Peyer's patch (tissue), 4 donors: ENCODE results near the gene TRERF1. TPM values are rescaled to one million over a fixed set of nuclear protein-coding genes. Genes with fewer than 3 reads are reported as not detected.
A peak's percentile ranks its signal among the peaks of the same experiment; 100 is the strongest.

Experiments used
- DNase-seq, 3 donors: peaks; one replicate each; pipeline ENCODE4 v3.0.0-alpha.2; 2017 to 2019
- H3K27ac ChIP-seq, 4 donors: fragments of 200-600 bp; sonication (generic); one replicate each; pipeline ENCODE4 v1.5.1; 2016 to 2019
- H3K27me3 ChIP-seq, 2 donors: fragments of 200-600 bp; sonication (generic); one replicate each; pipeline ENCODE4 v1.5.1; 2019
- H3K36me3 ChIP-seq, 3 donors: fragments of 200-600 bp; sonication (generic); one replicate each; pipeline ENCODE4 v1.5.1; 2016 to 2019
- H3K4me1 ChIP-seq, 4 donors: fragments of 200-600 bp; sonication (generic); one replicate each; pipeline ENCODE4 v1.5.1; 2016 to 2019
- H3K4me3 ChIP-seq, 4 donors: fragments of 200-600 bp; sonication (generic); 1 replicate in 3 of 4; 2 replicates in 1 of 4; pipeline ENCODE4 v1.5.1; 2016 to 2019; ENCODE audit warnings: mild to moderate bottlenecking in 1 of 4
- H3K9me3 ChIP-seq, 4 donors: fragments of 200-600 bp; sonication (generic); one replicate each; pipeline ENCODE4 v1.5.1; 2016 to 2019; ENCODE audit warnings: mild to moderate bottlenecking in 1 of 4
- CTCF ChIP-seq, 6 experiments: fragments of 450-650 bp in 4 of 6; fragments of 200-600 bp in 2 of 6; sonication (generic) in 1 of 6; IDR thresholded peaks; one replicate each; pipeline ENCODE4 v1.5.1; 2017 to 2019; ENCODE audit warnings: antibody characterized with exemption in 6 of 6, mild to moderate bottlenecking in 3 of 6, moderate library complexity in 1 of 6
- POLR2A ChIP-seq, 2 donors: fragments of 450-650 bp; IDR thresholded peaks; one replicate each; pipeline ENCODE4 v1.5.1; 2017; ENCODE audit warnings: antibody characterized with exemption in 2 of 2, mild to moderate bottlenecking in 2 of 2, moderate library complexity in 2 of 2
- total RNA-seq, 4 donors: library from RNA; depleted of rRNA; stranded (reverse); fragments of >200 nt; gene quantifications; one replicate each; pipeline ENCODE4 v1.1.0, GENCODE V29; 2016

The TRERF1 gene
- total RNA-seq, 4 donors from 2014 or later = 4.6 to 28.1 (median 8.5) TPM

- H3K27me3 ChIP-seq = no peaks in the 10 kb centered on the region
- peaks cover 0 to 28% (median 18%) of the 10 kb centered on the region in 4 donors for H3K4me1 ChIP-seq
- DNase-seq = no peak
- no peaks in the 10 kb centered on the region for H3K9me3 ChIP-seq
- H3K27ac ChIP-seq = peak overlapping the region in 1 of 4 donors; percentile 36
- TF ChIP-seq CTCF (IDR thresholded peaks at IDR 0.05) = no peak
- no peak for TF ChIP-seq POLR2A (IDR thresholded peaks at IDR 0.05)
- H3K4me3 ChIP-seq = no peak overlapping the region
- H3K36me3 ChIP-seq = no peaks in the 10 kb centered on the region
Observed at GRCh38 chr6:42392833-42393232, 58.9 kb downstream of the TRERF1 start.

- no peak for TF ChIP-seq CTCF (IDR thresholded peaks at IDR 0.05)
- no peak for TF ChIP-seq POLR2A (IDR thresholded peaks at IDR 0.05)
- no peaks in the 10 kb centered on the region for H3K9me3 ChIP-seq
- DNase-seq = no peak
- H3K36me3 ChIP-seq = no peaks in the 10 kb centered on the region
- peaks cover 0 to 28% (median 18%) of the 10 kb centered on the region in 4 donors for H3K4me1 ChIP-seq
- H3K27me3 ChIP-seq = no peaks in the 10 kb centered on the region
- H3K4me3 ChIP-seq = no peak overlapping the region
- peak overlapping the region; percentile 68 to 77 (median 71) for H3K27ac ChIP-seq
Observed at GRCh38 chr6:42391441-42391840, 60.3 kb downstream of the TRERF1 start.

GRCh38 chr6:42390228-42390934, 61.3 kb downstream of the TRERF1 start:
- H3K27ac ChIP-seq = peak overlapping the region; percentile 68 to 77 (median 71)
- TF ChIP-seq POLR2A (IDR thresholded peaks at IDR 0.05) = peak in 1 of 2 donors; percentile 26
- TF ChIP-seq CTCF (IDR thresholded peaks at IDR 0.05) = no peak
- H3K4me3 ChIP-seq = no peak overlapping the region
- DNase-seq = peak in 2 of 3 donors; percentile 65 to 85
- no peaks in the 10 kb centered on the region for H3K9me3 ChIP-seq
- no peaks in the 10 kb centered on the region for H3K36me3 ChIP-seq
- H3K27me3 ChIP-seq = no peaks in the 10 kb centered on the region
- H3K4me1 ChIP-seq = peaks cover 0 to 28% (median 18%) of the 10 kb centered on the region in 4 donors

- no peaks in the 10 kb centered on the region for H3K9me3 ChIP-seq
- peak overlapping the region; percentile 68 to 77 (median 71) for H3K27ac ChIP-seq
- H3K27me3 ChIP-seq = no peaks in the 10 kb centered on the region
- H3K4me1 ChIP-seq = peaks cover 0 to 28% (median 15%) of the 10 kb centered on the region in 4 donors
- TF ChIP-seq CTCF (IDR thresholded peaks at IDR 0.05) (no peak), POLR2A (IDR thresholded peaks at IDR 0.05) (no peak)
- DNase-seq = no peak
- no peak overlapping the region for H3K4me3 ChIP-seq
- no peaks in the 10 kb centered on the region for H3K36me3 ChIP-seq
Observed at GRCh38 chr6:42389736-42390135, 62.0 kb downstream of the TRERF1 start.

- Histone ChIP-seq H3K4me3 (no peak overlapping the region), H3K9me3 (no peaks in the 10 kb centered on the region), H3K27me3 (no peaks in the 10 kb centered on the region), H3K36me3 (no peaks in the 10 kb centered on the region), H3K27ac (peak overlapping the region in 3 of 4 donors; percentile 68 to 77 (median 74)), H3K4me1 (peaks cover 0 to 17% (median 8%) of the 10 kb centered on the region in 4 donors)
- no peak for TF ChIP-seq CTCF (IDR thresholded peaks at IDR 0.05)
- no peak for TF ChIP-seq POLR2A (IDR thresholded peaks at IDR 0.05)
- no peak for DNase-seq
Observed at GRCh38 chr6:42388046-42388445, 63.7 kb downstream of the TRERF1 start.
